GM21515 (cell line): Measurements from ENCODE around the gene PTPRN2.

Source experiments
- ATAC-seq: cut with Tn5 transposase; IDR thresholded peaks from one replicate; pipeline ENCODE4 v1.9.1; 2021; ENCODE audit not compliant: unreplicated experiment

The PTPRN2 gene

DNA sequence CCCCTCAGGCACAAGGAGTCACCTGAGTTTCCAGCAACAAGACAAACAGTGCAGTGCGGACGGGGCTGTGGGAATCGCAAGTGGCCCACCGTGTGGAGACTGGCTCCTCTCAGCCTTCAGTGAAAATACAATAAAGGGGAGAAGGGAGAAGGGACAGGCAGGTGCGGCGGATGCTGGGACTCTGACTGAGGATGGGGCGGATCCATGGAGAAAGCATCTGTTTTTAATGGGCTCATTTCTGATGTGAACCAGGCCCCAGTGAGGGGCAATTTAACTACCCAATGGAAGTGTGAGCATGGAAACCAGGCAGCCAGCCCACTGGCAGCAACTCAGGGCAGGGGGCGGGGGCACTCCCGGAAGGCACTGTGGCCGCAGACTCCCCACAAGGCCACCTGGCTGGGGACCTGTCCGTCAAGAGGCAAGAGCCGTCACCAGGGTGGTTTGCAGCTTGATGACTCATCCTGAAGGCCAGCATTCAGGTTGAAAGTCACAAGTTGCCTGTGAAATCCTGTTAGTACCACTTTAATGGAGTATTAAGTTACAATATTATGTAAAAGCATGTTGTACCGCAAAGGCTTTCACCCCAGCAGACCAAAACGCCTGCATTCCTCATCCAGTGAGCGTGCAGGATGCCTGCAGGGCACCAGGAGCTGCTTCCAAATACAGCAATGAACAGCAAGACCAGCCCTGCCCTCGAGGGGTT, 476.4 kb downstream of the PTPRN2 start:
- no peak for ATAC-seq

GRCh38 chr7:158110661-158111048, 477.0 kb downstream of the PTPRN2 start:
- ATAC-seq: no peak

DNA sequence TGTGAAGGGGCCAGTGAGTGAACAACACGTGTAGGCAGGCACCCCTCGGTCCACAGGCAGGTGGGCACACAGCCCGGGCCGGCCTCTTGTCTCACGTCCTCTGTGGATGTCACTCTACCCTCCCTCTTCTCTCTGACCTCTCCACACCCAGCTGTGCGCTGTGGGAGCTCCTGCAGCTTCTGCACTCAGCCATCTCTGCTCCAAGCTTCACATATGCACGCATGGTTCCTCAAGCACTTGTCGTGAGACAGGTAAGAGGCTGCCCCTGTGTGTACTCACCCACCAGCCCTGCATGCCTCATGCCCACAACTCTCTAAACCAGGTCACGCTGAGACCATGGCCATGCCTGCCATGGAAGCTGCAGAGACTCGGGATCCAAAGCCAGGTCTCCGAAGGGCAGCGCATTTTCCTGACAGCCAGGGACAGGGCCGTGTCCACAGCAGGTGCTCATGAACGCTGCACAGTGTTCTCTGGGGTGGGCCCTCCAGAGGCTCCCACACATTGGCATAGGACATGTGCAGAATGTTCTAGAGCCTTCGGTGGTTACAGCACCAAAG, 477.5 kb downstream of the PTPRN2 start:
- ATAC-seq: no peak

GRCh38 chr7:158109364-158110033, 478.1 kb downstream of the PTPRN2 start:
- no peak for ATAC-seq

DNA sequence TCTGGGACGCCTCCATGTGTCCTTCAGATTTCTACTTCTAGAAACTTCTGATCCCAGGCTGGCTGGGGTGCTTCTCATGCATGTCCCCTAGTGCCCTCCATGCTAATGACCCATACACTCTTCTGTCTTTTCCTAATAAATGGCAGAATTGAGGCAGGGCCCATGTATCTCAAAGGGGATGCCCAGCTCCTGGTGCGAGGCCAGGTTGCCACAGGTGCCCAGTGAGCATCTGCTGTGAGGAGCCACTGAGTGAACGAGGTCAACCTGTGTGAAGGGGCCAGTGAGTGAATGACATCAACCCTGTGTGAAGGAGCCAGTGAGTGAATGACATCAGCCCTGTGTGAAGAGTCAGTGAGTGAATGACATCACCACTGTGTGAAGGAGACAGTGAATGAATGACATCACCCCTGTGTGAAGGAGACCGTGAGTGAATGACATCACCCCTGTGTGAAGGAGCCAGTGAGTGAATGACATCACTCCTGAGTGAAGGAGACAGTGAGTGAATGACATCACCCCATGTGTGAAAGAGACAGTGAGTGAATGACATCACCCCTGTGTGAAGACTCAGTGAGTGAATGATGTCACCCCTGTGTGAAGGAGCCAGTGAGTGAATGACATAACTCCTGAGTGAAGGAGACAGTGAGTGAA, 478.9 kb downstream of the PTPRN2 start:
- no peak for ATAC-seq

DNA sequence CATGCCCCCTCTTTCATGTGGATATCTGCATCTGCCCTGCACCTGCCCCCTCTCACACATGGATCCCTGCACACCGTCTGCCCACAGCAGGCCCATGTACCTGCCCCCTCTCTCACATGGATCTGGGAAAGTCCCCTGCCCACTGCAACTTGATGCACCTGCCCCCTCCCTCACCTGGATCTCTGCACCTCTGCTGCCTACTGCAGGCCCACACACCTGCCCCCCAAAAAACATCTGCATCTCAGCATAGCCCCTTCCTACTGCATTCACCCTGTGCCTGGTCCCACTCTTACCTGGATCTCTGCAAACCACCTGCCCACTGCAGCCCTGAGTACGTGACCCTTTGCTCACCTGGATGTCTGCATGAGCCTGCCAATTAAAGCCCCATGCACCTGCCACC, 479.8 kb downstream of the PTPRN2 start:
- ATAC-seq: no peak

- ATAC-seq: no peak
These were observed 481.4 kb downstream of the PTPRN2 start for GRCh38 chr7:158106272-158106671.

- no peak for ATAC-seq
These were observed 484.2 kb downstream of the PTPRN2 start for GRCh38 chr7:158103378-158103777.

- ATAC-seq: no peak
These were observed 484.7 kb downstream of the PTPRN2 start for GRCh38 chr7:158102897-158103296.

- no peak for ATAC-seq
These were observed 485.7 kb downstream of the PTPRN2 start for GRCh38 chr7:158101821-158102450.

GRCh38 chr7:158098125-158099030, 489.2 kb downstream of the PTPRN2 start:
- no peak for ATAC-seq

DNA sequence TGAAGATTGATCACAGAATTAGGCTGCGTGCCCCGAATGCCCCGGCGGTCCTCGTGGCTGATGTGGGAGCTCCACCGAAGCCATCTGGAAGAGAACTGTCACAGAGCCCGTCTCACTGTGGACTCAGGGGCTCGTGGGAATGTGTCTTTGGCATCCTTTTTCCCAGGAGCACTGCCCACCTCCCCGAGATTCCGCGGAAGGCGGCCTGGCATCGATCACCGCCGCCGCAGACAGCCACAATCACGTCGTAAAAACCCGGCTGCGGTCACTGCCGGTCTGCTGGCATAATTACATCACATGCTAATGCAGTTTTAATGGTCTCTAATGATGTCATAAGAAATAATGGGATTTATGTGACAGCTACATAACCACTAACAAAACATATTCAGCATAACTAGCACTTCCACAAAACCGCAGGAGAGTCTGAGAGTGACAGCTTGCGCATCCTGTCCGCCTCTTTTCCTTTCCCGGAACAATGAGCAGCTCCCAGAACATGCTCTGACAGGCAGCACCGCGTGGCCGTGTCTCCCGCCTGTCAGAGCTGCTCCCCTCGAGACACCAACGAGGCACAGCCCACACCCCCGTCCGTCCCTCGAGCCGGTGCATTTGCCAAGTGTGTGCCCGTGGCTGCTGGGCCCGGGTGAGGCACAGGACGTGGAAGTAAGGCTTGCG, 490.0 kb downstream of the PTPRN2 start:
- ATAC-seq: no peak

DNA sequence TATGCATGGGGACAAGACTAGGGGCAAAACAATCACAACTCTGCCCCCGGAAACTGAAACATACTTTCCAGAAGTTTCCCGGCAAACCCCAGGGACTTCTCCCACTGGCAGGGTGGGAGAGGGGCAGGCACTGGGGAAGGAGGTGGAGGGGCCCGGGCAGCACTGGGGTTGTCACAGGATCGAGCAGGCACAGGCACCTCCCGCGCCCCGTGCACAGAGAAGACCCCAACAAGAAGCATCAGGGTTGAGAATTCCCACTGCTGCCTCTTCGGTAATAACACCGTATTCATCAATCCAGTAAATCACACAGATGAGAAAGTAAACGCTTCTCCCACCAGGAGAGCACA, 490.5 kb downstream of the PTPRN2 start:
- ATAC-seq: no peak

DNA sequence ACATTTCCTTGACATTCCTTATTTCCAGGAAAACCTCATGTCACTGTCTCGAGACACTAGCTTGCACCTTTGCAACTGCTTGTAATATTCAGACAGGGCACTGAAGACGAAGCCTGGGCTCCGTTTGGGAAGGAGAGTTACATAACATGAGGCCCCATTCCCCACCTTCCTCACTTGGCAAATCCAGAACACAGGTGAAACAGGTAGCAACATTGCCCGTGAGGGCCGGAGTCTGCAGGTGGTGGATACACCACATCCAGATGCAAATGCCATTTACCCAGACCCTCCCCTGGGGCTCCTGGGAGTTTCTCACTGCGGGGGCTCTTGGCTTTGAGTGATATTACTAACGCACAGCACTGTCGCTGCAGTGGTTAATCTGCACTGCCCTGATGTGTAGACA, 491.0 kb downstream of the PTPRN2 start:
- ATAC-seq: no peak

GRCh38 chr7:158094671-158095226, 492.9 kb downstream of the PTPRN2 start:
- no peak for ATAC-seq

DNA sequence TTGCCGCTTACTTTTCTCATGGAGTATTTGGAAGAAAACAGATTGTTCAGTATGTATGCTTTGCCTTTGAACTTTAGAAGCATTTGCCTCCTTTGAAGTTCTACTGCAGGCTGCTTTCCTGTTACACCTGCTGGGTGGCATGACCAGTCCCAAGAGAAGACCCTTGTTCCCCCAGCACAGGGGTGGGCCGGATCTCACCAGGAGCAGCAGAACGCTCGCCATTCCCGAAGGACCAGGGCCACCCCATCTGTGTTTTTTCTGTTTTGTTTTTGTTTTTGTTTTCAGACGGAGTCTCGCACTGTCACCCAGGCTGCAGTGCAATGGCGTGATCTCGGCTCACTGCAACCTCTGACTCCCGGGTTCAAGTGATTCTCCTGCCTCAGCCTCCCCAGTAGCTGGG, 493.6 kb downstream of the PTPRN2 start:
- no peak for ATAC-seq

GRCh38 chr7:158093156-158093796, 494.3 kb downstream of the PTPRN2 start:
- no peak for ATAC-seq

GRCh38 chr7:158087196-158087595, 500.4 kb downstream of the PTPRN2 start:
- ATAC-seq: no peak
